ELR (cell line): Measurements from ENCODE around the gene EXOSC9.
A peak's percentile ranks its signal among the peaks of the same experiment; 100 is the strongest.

Experiments used
- DNase-seq: peaks from one replicate; pipeline ENCODE4 v3.0.0-alpha.2; 2015; ENCODE audit warnings: low read depth

Gene EXOSC9

GRCh38 chr4:121824171-121824527, 23.0 kb downstream of the EXOSC9 start:
- no peak for DNase-seq

- DNase-seq, result no peak
Measured at GRCh38 chr4:121824950-121825349, 23.8 kb downstream of the EXOSC9 start.

GRCh38 chr4:121827853-121828252, 26.7 kb downstream of the EXOSC9 start:
- peak; percentile 74 for DNase-seq

GRCh38 chr4:121829511-121829910, 28.4 kb downstream of the EXOSC9 start:
- DNase-seq, result peak; percentile 14

GRCh38 chr4:121838136-121838535, 37.0 kb downstream of the EXOSC9 start:
- no peak for DNase-seq

- DNase-seq, result no peak
Measured at GRCh38 chr4:121842862-121843261, 41.7 kb downstream of the EXOSC9 start.

GRCh38 chr4:121846662-121847061, 45.5 kb downstream of the EXOSC9 start:
- no peak for DNase-seq

- DNase-seq, result no peak
Measured at GRCh38 chr4:121851354-121851753, 50.2 kb downstream of the EXOSC9 start.

GRCh38 chr4:121860121-121860520, 59.0 kb downstream of the EXOSC9 start:
- DNase-seq, result peak; percentile 6

GRCh38 chr4:121861426-121861825, 60.3 kb downstream of the EXOSC9 start:
- no peak for DNase-seq

GRCh38 chr4:121863799-121864198, 62.7 kb downstream of the EXOSC9 start:
- DNase-seq, result no peak
